HCT116 (cell line): ENCODE measurements around the gene SNX9. TPM values are rescaled to one million over a fixed set of nuclear protein-coding genes. Genes with fewer than 3 reads are reported as not detected.

Experiments used
- ATAC-seq: fragments of 200-7000 bp; cut with Tn5 transposase; 2 replicates; pipeline ENCODE4 v1.9.1; 2020; ENCODE audit warnings: mild to moderate bottlenecking, moderate library complexity
- BruUV-seq: library from RNA; stranded (reverse); fragments of 400-500 nt; replicated peaks from 2 replicates; lab custom pipeline; 2021; lab: Mats Ljungman, UMichigan
- CTCF ChIA-PET: fragments of 300-600 bp; sonication (Branson Sonifier 250); formaldehyde crosslinking; loops from one replicate; lab custom pipeline; 2021; ENCODE audit warnings: antibody characterized with exemption; lab: Charles Lee
- POLR2A ChIA-PET: fragments of 300-600, 350-600 bp; sonication (Branson Sonifier 250); formaldehyde crosslinking; loops from one replicate; lab custom pipeline; 2021; ENCODE audit warnings: antibody characterized with exemption; lab: Charles Lee
- RAD21 ChIA-PET, 2 experiments: fragments of 300-600 bp; sonication (Branson Sonifier 250); formaldehyde crosslinking; loops; one replicate each; lab custom pipeline; 2023; ENCODE audit warnings: low total read pairs in 2 of 2; ENCODE audit not compliant: uncharacterized antibody in 2 of 2, unreplicated experiment in 2 of 2, low non-redundant PET in 1 of 2; lab: Charles Lee
- DNase-seq: peaks from one replicate; pipeline ENCODE4 v3.0.0-alpha.2; 2010; ENCODE audit warnings: low read depth, low spot score
- H2AFZ ChIP-seq: fragments of 200-600 bp; shearing (Covaris generic), sonication (generic); 2 replicates; pipeline ENCODE4 v1.6.1; 2017; ENCODE audit warnings: low read depth, mixed run types, mixed read lengths, antibody characterized with exemption, low read length; ENCODE audit not compliant: poor library complexity, severe bottlenecking
- H3K27ac ChIP-seq: 2 replicates; pipeline ENCODE4 v1.5.1; 2012; ENCODE audit warnings: low read depth, low read length
- H3K27me3 ChIP-seq: fragments of 200-600 bp; sonication (generic); 2 replicates; pipeline ENCODE4 v1.6.1; 2016; ENCODE audit warnings: mixed run types, low read length, mixed read lengths; ENCODE audit not compliant: insufficient read depth
- H3K36me3 ChIP-seq, 2 experiments: fragments of 200-500 bp in 1 of 2; fragments of 200-600 bp in 1 of 2; sonication (Bioruptor generic) in 1 of 2; sonication (generic) in 1 of 2; 2 replicates each; pipeline versions ENCODE4 v1.5.1 to v1.6.1; 2014 to 2016; ENCODE audit warnings: low read length in 2 of 2, inconsistent platforms in 1 of 2, mixed read lengths in 1 of 2, mixed run types in 1 of 2; ENCODE audit not compliant: insufficient read depth in 2 of 2, control insufficient read depth in 1 of 2
- H3K4me1 ChIP-seq, 2 experiments: fragments of 200-600 bp in 1 of 2; sonication (generic) in 1 of 2; 2 replicates each; pipeline versions ENCODE4 v1.5.1 to v1.6.1; 2012 to 2017; ENCODE audit warnings: low read length in 2 of 2, inconsistent platforms in 1 of 2, mild to moderate bottlenecking in 1 of 2, mixed read lengths in 1 of 2, mixed run types in 1 of 2, moderate library complexity in 1 of 2; ENCODE audit not compliant: insufficient read depth in 2 of 2, control insufficient read depth in 1 of 2
- H3K4me2 ChIP-seq: fragments of 200-600 bp; sonication (generic); 2 replicates; pipeline ENCODE4 v1.6.1; 2017; ENCODE audit warnings: mixed run types, low read length, mixed read lengths
- H3K4me3 ChIP-seq, 2 experiments: fragments of 200-600 bp in 1 of 2; sonication (generic) in 1 of 2; replicated peaks in 1 of 2; 2 replicates each; pipeline ENCODE4 v1.5.1; 2011 to 2016; ENCODE audit warnings: low read length in 2 of 2, control low read depth in 1 of 2, low read depth in 1 of 2, mild to moderate bottlenecking in 1 of 2, mixed read lengths in 1 of 2, mixed run types in 1 of 2
- H3K79me2 ChIP-seq: fragments of 200-600 bp; sonication (generic); 2 replicates; pipeline ENCODE4 v1.6.1; 2017; ENCODE audit warnings: mild to moderate bottlenecking, mixed run types, low read length, moderate library complexity, mixed read lengths; ENCODE audit not compliant: insufficient read depth
- H3K9ac ChIP-seq: fragments of 200-600 bp; sonication (generic); 2 replicates; pipeline ENCODE4 v1.6.1; 2016; ENCODE audit warnings: low read length, mixed read lengths
- H3K9me2 ChIP-seq: fragments of 200-600 bp; sonication (generic), shearing (Covaris generic); 2 replicates; pipeline ENCODE4 v1.6.1; 2017; ENCODE audit warnings: mixed run types, mild to moderate bottlenecking, moderate library complexity; ENCODE audit not compliant: insufficient read depth
- H3K9me3 ChIP-seq, 2 experiments: fragments of 200-500 bp in 1 of 2; fragments of 200-600 bp in 1 of 2; sonication (Bioruptor generic) in 1 of 2; sonication (generic) in 1 of 2; 2 replicates each; pipeline ENCODE4 v1.6.1; 2014 to 2017; ENCODE audit warnings: low read length in 2 of 2, mixed read lengths in 2 of 2, inconsistent platforms in 1 of 2, low read depth in 1 of 2, mild to moderate bottlenecking in 1 of 2, mixed run types in 1 of 2, moderate library complexity in 1 of 2; ENCODE audit not compliant: control insufficient read depth in 1 of 2, insufficient read depth in 1 of 2
- H4K20me1 ChIP-seq: fragments of 200-600 bp; sonication (generic), shearing (Covaris generic); 2 replicates; pipeline ENCODE4 v1.6.1; 2017; ENCODE audit warnings: mixed run types, mild to moderate bottlenecking, moderate library complexity; ENCODE audit not compliant: insufficient read depth
- CEBPB ChIP-seq: IDR thresholded peaks from 2 replicates; pipeline ENCODE4 v1.6.1; 2012; ENCODE audit warnings: low read depth
- ELF1 ChIP-seq: IDR thresholded peaks from 2 replicates; pipeline ENCODE4 v1.6.1; 2012; ENCODE audit warnings: low read depth, borderline replicate concordance
- EZH2 ChIP-seq: fragments of 200-600 bp; sonication (generic); IDR thresholded peaks from 2 replicates; pipeline ENCODE4 v1.6.1; 2017; ENCODE audit warnings: antibody characterized with exemption, mixed run types
- EZH2phosphoT487 ChIP-seq: fragments of 200-600 bp; IDR thresholded peaks from 2 replicates; pipeline ENCODE4 v1.6.1; 2018; ENCODE audit warnings: antibody characterized with exemption, borderline replicate concordance
- FOSL1 ChIP-seq: IDR thresholded peaks from 2 replicates; pipeline ENCODE4 v1.6.1; 2012; ENCODE audit warnings: low read depth
- JUND ChIP-seq: IDR thresholded peaks from 2 replicates; pipeline ENCODE4 v1.6.1; 2012
- MAX ChIP-seq: IDR thresholded peaks from 2 replicates; pipeline ENCODE4 v1.6.1; 2012
- POLR2A ChIP-seq: IDR thresholded peaks from 2 replicates; pipeline ENCODE4 v1.7.0; 2011; ENCODE audit warnings: borderline replicate concordance; ENCODE audit not compliant: insufficient read depth, insufficient read length; ENCODE audit errors: extremely low read depth
- POLR2AphosphoS5 ChIP-seq: IDR thresholded peaks from 2 replicates; pipeline ENCODE4 v1.6.1; 2011; ENCODE audit warnings: mild to moderate bottlenecking, low read depth, low read length, moderate library complexity
- SIN3A ChIP-seq: IDR thresholded peaks from 2 replicates; pipeline ENCODE4 v1.6.1; 2012; ENCODE audit warnings: low read depth
- SP1 ChIP-seq: IDR thresholded peaks from 2 replicates; pipeline ENCODE4 v1.6.1; 2012; ENCODE audit warnings: low read depth
- SRF ChIP-seq: IDR thresholded peaks from 2 replicates; pipeline ENCODE4 v1.6.1; 2012; ENCODE audit warnings: low read depth
- TCF7L2 ChIP-seq: IDR thresholded peaks from 2 replicates; pipeline ENCODE4 v1.7.0; 2011; ENCODE audit warnings: borderline replicate concordance, inconsistent platforms; ENCODE audit not compliant: insufficient read depth, insufficient read length; ENCODE audit errors: extremely low read depth
- YY1 ChIP-seq: IDR thresholded peaks from 2 replicates; pipeline ENCODE4 v1.6.1; 2011; ENCODE audit warnings: low read length, low read depth, moderate library complexity, mild to moderate bottlenecking; ENCODE audit not compliant: insufficient replicate concordance; ENCODE audit errors: extremely low read depth
- ZNF274 ChIP-seq: fragments of 200-500 bp; sonication (Bioruptor generic); IDR thresholded peaks from 2 replicates; pipeline ENCODE4 v1.6.1; 2014; ENCODE audit warnings: mild to moderate bottlenecking, low read depth, low read length, inconsistent platforms
- intact Hi-C: fragments of 100-400 bp; cut with micrococcal nuclease; formaldehyde crosslinking; loops from 2 replicates; pipeline ENCODE4 v1.10.0; 2022
- total RNA-seq: library from RNA; stranded (reverse); gene quantifications from one replicate; pipeline ENCODE4 v1.2.1, GENCODE V29; 2021; ENCODE audit not compliant: unreplicated experiment
- TF ChIP-seq, protein P1 (sequence below), 3 experiments: fragments of 200-600 bp in 1 of 3; sonication (generic) in 1 of 3; IDR thresholded peaks in 2 of 3; conservative IDR thresholded peaks in 1 of 3; 2 replicates each; pipeline ENCODE4 v1.5.1; 2012 to 2017; ENCODE audit warnings: low read depth in 2 of 3, low read length in 2 of 3, antibody characterized with exemption in 1 of 3, borderline replicate concordance in 1 of 3, control low read depth in 1 of 3, mild to moderate bottlenecking in 1 of 3, mixed read lengths in 1 of 3, mixed run types in 1 of 3, moderate library complexity in 1 of 3; ENCODE audit not compliant: insufficient read depth in 1 of 3
- TF ChIP-seq, protein P2 (sequence below): IDR thresholded peaks from 2 replicates; pipeline ENCODE4 v1.6.1; 2011; ENCODE audit warnings: mild to moderate bottlenecking, low read length, moderate library complexity; ENCODE audit not compliant: insufficient replicate concordance; ENCODE audit errors: extremely low read depth
- TF ChIP-seq, protein P3 (sequence below): IDR thresholded peaks from 2 replicates; pipeline ENCODE4 v1.6.1; 2012
- TF ChIP-seq, protein P4 (sequence below): IDR thresholded peaks from 2 replicates; pipeline ENCODE4 v1.6.1; 2012; ENCODE audit warnings: low read depth

SNX9 gene
- total RNA-seq, 1 experiment from 2014 or later = 42.5 TPM

- intact Hi-C loops = no loop called here
- DNase-seq (no peak), ATAC-seq (no peak)
- TF ChIP-seq ZNF274 = no peak
- TF ChIP-seq POLR2A = no peak
- TF ChIP-seq, protein P1, sequence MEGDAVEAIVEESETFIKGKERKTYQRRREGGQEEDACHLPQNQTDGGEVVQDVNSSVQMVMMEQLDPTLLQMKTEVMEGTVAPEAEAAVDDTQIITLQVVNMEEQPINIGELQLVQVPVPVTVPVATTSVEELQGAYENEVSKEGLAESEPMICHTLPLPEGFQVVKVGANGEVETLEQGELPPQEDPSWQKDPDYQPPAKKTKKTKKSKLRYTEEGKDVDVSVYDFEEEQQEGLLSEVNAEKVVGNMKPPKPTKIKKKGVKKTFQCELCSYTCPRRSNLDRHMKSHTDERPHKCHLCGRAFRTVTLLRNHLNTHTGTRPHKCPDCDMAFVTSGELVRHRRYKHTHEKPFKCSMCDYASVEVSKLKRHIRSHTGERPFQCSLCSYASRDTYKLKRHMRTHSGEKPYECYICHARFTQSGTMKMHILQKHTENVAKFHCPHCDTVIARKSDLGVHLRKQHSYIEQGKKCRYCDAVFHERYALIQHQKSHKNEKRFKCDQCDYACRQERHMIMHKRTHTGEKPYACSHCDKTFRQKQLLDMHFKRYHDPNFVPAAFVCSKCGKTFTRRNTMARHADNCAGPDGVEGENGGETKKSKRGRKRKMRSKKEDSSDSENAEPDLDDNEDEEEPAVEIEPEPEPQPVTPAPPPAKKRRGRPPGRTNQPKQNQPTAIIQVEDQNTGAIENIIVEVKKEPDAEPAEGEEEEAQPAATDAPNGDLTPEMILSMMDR (IDR thresholded peaks at IDR 0.05 in 2 of 3, conservative IDR thresholded peaks at IDR 0.05 in 1 of 3; ENCODE audit: borderline replicate concordance in 1 of 3, insufficient read depth in 1 of 3, low read depth in 2 of 3, low read length in 2 of 3) = no peak
- no peak for TF ChIP-seq CEBPB
- TF ChIP-seq, protein P2, sequence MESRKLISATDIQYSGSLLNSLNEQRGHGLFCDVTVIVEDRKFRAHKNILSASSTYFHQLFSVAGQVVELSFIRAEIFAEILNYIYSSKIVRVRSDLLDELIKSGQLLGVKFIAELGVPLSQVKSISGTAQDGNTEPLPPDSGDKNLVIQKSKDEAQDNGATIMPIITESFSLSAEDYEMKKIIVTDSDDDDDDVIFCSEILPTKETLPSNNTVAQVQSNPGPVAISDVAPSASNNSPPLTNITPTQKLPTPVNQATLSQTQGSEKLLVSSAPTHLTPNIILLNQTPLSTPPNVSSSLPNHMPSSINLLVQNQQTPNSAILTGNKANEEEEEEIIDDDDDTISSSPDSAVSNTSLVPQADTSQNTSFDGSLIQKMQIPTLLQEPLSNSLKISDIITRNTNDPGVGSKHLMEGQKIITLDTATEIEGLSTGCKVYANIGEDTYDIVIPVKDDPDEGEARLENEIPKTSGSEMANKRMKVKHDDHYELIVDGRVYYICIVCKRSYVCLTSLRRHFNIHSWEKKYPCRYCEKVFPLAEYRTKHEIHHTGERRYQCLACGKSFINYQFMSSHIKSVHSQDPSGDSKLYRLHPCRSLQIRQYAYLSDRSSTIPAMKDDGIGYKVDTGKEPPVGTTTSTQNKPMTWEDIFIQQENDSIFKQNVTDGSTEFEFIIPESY = no peak
- TF ChIP-seq FOSL1 = no peak
- no peak for TF ChIP-seq ELF1
- TF ChIP-seq EZH2phosphoT487 = no peak
- no peak for TF ChIP-seq JUND
- no peak for TF ChIP-seq SRF
- TF ChIP-seq, protein P3, sequence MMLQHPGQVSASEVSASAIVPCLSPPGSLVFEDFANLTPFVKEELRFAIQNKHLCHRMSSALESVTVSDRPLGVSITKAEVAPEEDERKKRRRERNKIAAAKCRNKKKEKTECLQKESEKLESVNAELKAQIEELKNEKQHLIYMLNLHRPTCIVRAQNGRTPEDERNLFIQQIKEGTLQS = no peak
- no peak for TF ChIP-seq YY1
- TF ChIP-seq TCF7L2 = no peak
- TF ChIP-seq EZH2 = no peak
- no peak for TF ChIP-seq SP1
- TF ChIP-seq, protein P4, sequence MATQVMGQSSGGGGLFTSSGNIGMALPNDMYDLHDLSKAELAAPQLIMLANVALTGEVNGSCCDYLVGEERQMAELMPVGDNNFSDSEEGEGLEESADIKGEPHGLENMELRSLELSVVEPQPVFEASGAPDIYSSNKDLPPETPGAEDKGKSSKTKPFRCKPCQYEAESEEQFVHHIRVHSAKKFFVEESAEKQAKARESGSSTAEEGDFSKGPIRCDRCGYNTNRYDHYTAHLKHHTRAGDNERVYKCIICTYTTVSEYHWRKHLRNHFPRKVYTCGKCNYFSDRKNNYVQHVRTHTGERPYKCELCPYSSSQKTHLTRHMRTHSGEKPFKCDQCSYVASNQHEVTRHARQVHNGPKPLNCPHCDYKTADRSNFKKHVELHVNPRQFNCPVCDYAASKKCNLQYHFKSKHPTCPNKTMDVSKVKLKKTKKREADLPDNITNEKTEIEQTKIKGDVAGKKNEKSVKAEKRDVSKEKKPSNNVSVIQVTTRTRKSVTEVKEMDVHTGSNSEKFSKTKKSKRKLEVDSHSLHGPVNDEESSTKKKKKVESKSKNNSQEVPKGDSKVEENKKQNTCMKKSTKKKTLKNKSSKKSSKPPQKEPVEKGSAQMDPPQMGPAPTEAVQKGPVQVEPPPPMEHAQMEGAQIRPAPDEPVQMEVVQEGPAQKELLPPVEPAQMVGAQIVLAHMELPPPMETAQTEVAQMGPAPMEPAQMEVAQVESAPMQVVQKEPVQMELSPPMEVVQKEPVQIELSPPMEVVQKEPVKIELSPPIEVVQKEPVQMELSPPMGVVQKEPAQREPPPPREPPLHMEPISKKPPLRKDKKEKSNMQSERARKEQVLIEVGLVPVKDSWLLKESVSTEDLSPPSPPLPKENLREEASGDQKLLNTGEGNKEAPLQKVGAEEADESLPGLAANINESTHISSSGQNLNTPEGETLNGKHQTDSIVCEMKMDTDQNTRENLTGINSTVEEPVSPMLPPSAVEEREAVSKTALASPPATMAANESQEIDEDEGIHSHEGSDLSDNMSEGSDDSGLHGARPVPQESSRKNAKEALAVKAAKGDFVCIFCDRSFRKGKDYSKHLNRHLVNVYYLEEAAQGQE = no peak
- no peak for TF ChIP-seq MAX
- no peak for TF ChIP-seq POLR2AphosphoS5
- TF ChIP-seq SIN3A = no peak
- CTCF ChIA-PET = interaction anchor here (0.7 kb wide), 1 partner anchor 62 kb away, joined by 3 read pairs; no protein-coding TSS in a partner anchor
- H2AFZ ChIP-seq = no peak overlapping the region
- RAD21 ChIA-PET = no interaction called here
- H3K36me3 ChIP-seq = no peaks in the 10 kb centered on the region
- no peaks in the 10 kb centered on the region for H3K27me3 ChIP-seq
- BruUV-seq = no TSS peak
- peaks cover 9 to 14% of the 10 kb centered on the region in 2 experiments; a peak in 3 of 4 replicates for H3K4me1 ChIP-seq
- POLR2A ChIA-PET = no interaction called here
- H3K9me2 ChIP-seq = no peaks in the 10 kb centered on the region
- no peaks in the 10 kb centered on the region for H3K79me2 ChIP-seq
- no peak overlapping the region for H3K9ac ChIP-seq
- no peak overlapping the region for H3K27ac ChIP-seq
- H4K20me1 ChIP-seq = no peaks in the 10 kb centered on the region
- H3K4me2 ChIP-seq = no peak overlapping the region
- H3K4me3 ChIP-seq = no peak overlapping the region
- H3K9me3 ChIP-seq = 0 out of 4 replicates have a peak, but pooled peaks cover 0 to 10% of the 10 kb centered on the region in 2 experiments
These were observed 11.4 kb upstream of the SNX9 start for GRCh38 chr6:157811476-157812173.
